Eye (tissue), 1 donor: ENCODE data around the gene ASTN1.
A peak's percentile ranks its signal among the peaks of the same experiment; 100 is the strongest.
"Not testable (repeated sequence)": the region's sequence is repeated elsewhere in the genome, so short reads cannot be mapped to it uniquely, and the experiment has no call there.

Experiments used
- DNase-seq: peaks from one replicate; pipeline ENCODE4 v3.0.0-alpha.2; 2015

Gene ASTN1

DNA sequence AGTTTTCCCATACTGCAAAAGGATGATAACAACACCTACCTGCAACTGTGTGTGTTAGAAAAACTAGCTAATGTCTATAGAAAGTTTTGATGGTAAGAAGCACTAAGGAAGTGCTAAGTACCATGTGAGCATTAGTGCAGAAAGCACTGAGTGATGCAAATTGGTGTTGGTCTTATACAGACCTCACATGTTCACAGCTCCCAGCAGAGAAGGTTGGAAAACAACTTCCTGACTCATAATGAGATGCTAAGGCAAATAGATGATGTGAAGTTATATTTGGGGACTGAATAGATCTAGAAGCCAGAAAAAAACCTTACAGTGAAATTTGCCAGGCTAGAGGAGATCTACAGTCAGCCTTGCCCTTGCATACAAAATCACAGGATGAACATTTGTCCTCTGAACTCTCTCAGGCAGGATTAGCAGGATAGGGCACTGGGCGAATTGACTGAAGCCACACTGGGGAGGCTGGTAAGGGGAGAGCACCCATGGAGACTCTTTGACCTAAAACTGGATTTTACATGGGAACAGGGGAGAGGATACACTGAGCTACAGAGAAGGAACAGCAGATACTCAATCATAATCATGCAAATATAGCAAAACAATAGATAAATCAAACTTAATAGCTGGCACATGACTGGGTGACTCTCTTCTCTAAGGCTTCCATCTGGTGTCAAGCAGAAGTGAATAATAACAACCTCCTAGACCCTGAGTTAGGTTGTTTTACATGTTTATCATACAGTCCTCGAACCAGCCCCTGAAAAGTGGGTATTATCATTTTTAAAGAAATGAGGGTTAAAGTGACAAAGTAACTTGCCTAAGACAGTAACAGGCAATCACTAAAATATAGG is 61.3 kb downstream of the ASTN1 start:
- DNase-seq = no peak

DNA sequence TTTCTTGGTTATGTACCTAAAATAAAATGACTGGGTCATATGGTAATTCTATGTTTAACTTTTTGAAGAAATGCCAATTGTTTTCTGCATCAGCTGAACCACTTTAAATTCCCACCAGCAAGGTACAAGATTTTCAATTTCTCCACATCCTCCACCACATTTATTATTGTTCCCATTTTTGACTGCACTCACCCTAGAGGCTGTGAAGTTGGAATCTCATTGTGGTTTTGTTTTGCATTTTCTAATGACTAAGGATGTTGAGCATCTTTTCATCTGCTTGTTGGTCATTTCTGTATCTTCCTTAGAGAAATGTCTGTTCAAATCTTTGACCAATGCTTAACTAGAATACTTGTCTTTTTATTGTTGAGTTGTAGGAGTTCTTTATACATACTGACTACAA is 72.5 kb downstream of the ASTN1 start:
- DNase-seq = no peak

DNA sequence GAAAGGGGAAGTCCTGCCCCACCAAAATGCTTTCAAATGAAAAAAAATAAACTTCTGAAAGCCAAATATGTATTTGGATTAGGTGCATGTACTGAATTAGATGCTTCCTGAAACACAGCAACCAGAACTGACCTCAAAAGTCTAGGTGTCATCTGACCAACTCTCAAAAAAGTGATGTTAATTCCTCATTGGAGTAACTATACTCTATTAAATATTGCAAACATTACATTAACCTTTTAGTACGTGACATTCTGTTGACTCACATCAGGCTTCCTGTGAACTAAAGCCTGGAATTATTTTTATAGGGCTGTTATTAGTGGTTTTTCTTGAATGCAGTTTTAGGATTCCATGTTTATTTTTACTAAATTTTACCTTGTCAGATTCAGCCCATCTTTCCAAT is 73.5 kb downstream of the ASTN1 start:
- DNase-seq = no peak

DNA sequence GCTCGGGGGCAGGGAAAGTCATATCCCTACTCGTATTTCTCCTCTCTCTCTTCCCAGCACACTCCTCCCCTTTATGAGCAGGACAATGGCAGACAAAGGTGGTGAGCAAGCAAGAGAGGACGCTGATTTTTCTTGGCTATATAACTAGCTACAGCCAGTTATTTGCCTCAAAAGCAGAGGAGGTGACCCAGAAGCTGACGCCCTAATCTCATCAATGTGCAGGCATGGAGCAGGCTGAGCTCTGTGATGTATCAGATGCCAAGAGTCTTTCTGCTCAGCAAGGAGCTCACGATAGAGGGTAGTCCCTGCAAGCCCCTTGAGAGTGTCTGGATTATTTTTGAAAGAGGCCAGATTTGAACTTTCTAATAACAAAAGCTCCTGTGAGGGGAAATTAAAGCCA is 75.5 kb downstream of the ASTN1 start:
- peak; percentile 39 for DNase-seq

DNA sequence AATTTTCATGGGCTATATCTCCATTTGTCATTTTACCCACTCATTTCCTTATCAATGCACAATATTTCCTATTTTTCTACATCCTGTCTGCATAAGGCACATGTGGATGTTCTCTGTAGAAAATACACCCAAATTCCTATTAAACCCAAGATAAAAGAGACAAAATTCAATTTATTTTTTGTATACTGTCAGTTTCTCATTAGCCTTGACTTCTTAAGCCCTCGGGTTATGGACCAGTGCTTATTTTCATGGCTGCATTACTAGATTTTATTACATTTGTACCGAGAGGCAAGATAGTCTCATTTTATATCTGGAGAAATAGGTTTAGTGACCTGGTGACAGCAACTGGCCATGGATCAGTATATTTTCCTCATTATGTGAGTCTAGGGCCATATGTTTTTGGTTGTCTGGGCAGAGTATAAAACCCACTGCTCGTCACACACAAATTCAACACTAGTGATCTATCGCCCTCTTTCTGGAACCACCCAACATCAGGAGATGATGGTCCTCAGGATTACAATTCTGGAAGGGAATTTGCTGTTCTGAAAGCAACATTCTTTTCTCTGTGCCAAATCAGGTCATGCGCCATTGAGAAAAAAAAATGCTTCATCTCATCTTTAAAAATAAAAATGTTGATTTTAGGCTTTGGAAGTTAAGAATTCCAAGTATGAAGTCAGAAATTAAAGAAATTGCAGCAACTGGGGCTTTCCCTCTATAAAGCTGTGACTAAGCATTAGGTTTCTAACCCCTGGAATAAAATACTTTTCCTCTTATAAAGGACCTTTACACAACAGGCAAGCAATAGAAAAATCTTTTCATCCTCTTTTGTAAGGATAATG is 81.4 kb downstream of the ASTN1 start:
- DNase-seq = no peak

DNA sequence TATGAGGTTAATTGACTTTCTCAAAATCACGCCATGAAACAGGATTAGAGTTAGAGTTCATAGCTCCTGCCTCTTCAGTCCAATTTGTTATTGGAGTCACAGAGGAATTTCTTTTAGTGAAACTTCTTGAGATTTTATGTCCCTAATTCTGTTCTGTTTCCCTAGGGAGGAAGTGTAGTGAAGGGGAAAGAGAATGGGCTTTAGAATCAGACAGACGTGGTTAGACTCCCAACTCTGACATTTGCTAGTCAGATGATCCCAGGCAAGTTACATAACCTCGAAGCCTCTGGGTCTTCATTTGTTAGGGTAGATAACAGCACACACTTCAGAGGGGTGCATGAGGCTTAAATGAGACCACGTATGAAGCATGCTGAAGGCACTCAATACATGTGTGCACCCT is 83.9 kb downstream of the ASTN1 start:
- DNase-seq = no peak

DNA sequence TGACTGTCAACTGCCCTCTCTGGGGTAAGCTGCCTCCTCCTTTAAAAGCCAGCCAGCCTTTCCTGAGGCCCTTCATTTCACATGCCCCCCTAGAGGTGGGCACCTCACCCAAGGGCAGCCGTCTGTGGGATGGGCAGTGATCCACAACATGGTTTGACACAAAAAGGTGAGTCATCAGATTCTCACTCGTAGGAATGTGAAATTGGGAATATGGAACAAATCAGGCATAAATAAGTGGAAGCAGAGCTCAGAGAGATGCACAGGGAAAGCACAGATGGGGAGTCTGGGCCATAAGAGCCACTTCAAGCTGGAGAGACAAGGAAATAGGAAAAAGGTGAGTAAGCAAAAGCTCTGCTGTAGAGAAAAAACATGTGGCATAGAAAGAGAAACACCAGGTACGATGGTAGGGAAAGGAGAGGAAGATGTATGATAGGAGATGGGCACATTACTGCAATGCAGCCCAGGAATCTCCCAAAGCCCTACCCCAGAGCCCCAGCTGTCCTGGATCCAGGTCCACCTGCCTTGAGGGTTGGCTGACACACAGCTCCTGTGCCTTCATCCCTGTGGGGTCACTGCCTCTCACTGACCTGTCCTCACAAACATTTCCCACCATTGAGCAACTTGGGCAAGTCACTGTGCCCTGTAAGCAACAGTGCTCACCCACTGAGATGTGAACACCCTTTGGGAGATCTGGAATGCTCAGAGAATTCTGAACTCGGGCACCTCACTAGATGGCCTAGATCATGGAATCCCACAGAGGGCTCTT is 86.6 kb downstream of the ASTN1 start:
- no peak for DNase-seq

DNA sequence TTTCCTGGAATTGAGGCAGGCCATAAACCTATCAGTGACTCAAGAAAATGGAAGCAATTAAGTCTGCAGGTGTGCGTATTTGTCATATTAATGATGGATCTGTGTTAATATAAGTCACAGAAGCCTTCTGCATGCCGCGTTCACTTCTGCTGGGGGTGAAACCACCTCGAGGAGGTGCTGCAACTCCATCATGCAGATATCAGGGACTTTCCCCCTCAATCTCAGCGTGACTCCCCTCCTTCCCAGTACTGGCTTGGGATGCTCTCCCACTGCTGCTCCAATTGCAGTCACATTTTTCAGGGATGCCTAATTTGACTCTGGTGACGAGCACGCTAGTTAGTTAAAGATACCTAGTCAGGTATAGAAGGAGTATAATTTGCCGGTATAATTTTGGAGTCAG is 87.5 kb downstream of the ASTN1 start:
- DNase-seq = no peak

DNA sequence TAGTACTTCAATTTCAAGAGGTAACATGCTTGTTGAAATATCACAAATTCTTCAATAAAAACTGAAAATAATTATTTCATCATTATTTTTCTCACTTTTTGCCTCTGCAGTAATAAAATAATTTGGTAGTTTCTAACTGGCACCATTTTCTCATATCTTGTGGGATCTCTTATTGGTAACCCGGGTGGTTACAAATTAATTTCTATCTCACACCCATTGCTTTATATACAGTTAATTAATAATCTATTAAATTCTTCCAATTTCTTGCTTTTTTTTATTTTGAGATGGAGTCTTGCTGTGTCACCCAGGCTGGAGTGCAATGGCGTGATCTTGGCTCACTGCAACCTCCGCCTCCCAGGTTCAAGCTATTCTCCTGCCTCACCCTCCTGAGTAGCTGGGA is 89.7 kb downstream of the ASTN1 start:
- not testable (repeated sequence) for DNase-seq

DNA sequence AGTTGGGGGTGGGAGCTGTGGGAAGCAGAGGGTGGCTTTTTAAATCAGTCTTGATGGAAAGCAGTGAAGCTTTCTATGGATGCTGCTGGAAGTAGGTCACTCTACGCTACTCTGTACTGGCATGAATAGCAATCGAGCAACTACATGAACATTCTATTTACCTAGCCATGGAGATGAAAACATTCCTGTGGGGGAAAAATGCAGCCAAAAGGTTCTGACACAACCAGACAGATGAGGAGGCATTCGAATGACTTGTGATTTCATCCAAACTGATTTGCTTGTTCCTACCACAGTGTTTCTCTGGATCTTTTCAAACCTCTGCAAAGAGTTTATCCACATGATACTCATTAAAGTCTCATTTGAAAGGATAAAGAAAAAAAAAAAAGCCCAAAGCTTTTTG is 95.0 kb downstream of the ASTN1 start:
- peak; percentile 78 for DNase-seq

DNA sequence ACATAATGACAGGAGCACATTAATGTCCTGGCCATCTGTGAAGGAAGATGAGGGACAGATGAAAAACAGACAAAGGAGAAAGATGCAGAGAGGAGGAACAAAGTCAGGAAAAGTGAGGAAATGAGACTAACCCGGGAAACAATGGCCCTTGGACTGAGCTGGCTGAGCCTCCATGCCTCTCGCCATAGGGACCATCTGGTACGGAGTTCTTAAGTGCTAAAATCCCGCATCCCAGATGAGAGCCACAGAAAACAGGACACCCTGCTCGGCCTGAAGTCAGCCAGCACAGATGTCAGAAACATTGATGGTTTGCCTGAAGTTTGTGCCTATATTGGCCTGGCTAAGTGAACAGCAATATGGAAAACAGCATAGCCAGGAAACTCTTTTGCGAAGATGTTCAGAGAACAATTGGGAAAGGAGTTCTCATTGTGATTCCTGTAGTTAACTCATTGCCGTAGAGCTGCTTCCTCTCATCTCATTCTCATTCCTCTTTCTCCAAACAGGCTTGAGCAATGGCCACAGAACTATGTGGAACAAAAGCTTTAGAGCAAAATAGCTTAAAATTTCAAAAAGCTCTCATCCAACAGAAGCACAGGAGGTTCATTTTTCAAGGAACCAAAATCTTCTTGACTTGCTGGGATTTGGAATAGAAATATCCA is 96.6 kb downstream of the ASTN1 start:
- DNase-seq = peak; percentile 52

DNA sequence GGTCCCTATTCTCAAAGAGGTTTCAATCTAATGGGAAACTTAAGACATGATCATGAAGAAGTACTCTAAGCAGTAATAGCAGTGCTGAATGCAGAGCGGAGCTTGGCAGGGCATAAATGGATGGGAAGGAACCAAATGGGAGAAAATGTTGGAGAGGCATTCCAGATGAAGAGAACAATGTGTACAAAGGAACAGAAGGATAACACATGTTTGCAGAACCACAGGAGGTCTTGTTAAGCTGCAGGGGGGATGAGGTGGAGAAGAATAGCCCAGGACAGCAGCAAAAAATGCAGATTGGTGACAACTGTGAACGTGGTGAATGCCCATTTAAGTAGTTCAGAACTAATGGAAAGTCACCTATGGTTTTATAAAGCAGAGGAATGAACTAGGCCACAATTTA is 99.1 kb downstream of the ASTN1 start:
- DNase-seq = no peak

DNA sequence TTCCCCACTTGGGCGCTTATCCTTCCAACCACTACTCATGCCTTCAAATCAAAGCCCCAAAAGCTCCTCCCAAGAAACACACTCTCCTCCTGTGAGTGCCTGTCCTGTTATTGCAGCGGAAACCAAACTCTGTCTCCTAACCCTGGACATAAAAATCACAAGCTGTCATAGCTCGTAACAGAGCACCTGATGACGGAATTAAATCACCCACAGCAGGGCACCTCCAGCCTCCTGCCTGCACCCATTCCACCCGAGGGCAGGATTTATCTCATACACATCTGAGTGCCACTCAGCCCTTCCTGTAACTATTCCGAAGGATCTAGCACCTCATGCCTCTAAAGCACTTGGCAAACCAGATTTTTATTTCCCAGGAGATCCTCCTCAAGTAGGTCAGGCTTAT is 100.9 kb downstream of the ASTN1 start:
- peak; percentile 40 for DNase-seq

DNA sequence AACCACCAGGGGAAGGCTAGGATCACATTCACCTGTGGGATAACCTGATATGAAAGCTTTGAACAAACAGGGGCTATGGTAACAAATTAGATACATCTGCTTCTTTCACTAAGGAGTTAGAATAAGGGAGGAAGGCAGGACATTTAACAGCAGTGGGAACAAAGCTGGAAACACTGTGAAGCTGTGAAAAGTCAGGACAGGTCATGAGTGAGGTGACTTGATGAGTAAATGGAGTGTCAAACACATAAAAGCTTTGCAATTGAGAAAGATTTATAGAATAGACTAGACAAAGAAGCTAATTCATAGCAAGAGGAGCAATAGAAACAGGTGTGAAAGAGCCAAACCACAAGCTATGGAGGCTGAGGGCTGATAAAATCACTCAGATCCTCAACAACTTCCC is 110.0 kb downstream of the ASTN1 start:
- DNase-seq = no peak

DNA sequence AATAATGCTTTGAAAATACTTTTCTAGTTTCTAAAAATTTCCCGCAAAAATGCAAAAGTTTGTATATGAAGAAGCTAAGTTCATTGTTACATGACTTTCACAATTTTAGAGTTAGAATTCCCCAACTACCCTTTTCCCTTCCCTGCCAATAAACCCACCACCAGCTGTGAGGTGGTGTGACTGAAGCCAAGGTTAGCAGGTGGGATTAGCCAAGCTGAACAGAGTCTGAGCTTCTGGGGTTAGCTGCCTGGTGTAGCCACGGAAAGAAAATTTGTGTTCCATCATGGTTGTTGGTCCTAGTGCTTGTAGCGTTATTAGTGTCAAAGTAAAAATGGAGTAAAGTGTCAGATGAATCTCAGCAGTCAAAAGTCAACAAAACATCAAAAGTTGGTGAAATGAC is 110.9 kb downstream of the ASTN1 start:
- DNase-seq = no peak

DNA sequence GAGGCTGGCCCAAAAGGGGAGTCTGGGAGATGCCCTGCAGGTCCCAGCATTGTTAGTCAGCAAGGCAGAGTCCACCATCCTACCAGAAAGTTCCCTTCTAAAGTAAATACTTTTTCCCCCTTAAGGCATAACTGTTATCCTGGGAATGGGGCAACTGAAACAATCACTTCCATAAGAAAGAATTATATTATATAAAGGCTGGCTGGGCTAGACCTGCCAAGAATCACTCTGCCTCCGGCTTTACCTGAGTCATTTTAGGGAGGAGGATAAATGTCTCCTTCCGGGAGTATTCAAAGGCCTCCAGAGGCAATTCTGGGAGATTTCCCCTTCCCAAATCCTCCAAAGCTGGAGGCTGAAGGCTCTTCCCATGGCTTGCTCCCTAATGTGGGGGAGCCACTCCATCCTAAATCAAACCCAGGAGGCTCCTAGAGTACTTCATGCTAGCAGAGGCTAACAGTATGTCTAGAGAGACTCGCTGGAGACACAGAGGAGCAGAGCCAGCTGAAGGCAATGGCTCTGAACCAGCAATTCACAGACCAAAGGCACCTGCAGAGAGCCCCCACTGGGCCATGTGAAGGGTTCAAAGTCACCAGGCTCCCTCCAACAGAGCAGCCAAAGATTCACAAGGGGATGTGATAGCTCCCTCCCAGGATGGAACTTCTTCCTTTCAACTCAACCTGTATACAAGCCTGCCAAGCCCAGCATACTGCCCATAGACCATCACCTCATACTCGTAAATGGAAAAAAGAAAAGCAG is 116.0 kb downstream of the ASTN1 start:
- no peak for DNase-seq

DNA sequence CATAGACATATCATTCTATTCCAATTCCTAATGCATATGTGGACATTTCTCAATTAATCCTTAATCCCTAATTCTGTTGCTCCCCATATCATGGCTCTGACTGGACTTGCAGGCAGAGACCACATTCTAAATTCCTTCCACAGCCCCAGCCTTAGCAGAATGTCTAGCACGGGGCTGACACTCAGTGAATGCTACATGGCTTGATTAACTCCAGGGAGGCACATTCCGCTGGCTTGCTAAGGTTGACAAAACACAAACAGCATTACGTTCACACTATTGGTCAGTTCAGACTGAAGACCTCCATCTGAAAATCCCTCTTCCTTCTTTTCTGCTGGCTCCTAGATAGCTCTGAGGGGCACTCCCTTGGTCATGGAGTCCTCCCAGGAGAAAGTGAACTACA is 119.4 kb downstream of the ASTN1 start:
- peak; percentile 38 for DNase-seq

DNA sequence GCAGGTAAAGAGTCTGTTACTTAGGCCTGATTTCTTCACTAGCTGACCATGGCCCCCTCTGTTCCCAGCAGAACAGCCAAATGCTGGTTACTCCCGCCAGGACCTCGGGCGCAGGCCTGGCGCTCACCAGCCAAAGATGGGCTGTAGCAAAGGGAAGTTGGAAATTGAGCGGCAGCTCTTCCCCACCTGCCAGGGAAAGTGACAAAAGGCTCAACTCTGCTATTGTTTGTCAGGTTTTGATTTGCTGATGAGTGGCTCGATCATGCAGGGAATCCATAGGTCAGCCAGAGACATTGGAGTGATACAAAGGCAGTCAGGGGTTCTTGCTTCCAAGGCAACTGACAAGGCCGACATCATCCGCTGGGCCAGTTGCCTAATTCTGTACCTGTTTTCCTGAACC is 120.1 kb downstream of the ASTN1 start:
- no peak for DNase-seq

DNA sequence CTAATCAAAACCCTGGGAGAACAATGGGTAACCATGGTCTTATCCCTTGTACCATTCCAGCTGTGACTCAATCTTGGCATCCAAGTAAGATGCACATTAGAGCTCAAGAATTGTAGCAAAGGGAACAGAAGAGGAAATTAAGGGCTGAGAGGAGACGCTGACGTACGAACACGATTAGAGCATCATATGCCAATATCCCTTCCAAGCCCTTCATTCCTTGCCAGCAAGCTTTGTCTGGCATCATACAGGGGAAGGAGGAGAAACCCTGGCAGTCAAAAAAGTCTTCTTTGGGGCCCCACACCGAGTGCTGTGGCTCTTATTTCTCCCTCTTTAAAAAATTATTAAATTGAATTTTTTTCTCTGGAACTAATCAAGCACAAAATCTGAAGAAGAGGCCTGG is 120.9 kb downstream of the ASTN1 start:
- DNase-seq = no peak

DNA sequence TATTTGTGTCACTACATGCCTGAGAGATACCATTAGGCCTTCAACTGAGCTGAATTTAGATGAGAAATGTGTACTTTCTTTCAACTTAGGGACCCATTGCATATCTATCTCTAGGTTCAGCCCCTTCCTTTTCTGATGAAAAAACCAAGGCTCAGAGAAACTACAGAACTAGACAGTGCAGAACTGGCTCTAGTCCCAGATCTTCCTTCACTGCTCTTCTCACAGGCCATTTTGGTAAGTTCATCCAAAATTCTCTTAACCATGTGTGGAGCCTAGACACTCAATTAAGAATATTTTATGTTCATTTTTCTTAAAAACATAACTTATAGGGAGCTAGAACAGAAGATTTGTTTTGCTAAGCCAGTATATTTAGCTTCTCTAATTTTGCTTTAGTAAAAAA is 128.9 kb downstream of the ASTN1 start:
- DNase-seq = no peak

DNA sequence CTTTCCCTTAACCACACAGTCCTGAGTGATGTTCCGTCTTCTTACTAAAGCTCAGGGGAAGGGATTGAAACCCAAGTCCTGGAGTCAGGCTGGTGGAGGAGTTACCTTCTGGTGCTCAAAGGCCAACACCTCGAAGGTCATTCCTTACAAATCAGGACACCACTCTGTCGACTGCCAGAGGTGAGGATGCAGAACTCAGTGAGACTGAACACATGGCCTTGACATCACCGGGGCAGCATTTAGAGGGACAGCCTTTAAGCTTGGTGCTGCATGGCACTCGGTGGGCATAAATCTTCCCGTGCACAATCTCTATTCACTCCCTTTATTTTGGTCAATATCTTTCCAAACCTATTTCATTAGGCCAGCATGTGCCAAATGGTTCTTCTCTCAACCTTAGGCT is 130.9 kb downstream of the ASTN1 start:
- no peak for DNase-seq

DNA sequence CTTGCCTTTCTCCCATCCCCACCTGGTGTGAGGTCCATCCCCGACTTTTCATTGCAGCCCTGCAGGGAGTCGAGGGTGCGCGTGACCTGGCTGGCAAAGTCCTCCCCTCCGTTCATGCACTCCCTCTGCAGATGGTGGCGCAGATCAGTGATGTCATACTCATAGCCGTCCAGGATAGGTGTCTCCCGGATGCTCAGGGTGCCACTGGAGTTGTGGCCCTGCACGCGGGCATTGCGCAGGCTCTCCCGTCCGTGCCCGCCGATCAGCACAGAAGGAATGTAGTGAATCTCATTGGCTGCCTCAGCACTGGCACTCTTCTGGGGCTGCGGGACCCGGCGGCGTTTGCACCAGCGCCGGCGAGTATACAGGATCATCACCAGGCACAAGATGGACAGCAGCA is 132.1 kb downstream of the ASTN1 start:
- DNase-seq = no peak
